Measurements from ENCODE around the gene ZCCHC14. TPM values are rescaled to one million over a fixed set of nuclear protein-coding genes. Genes with fewer than 3 reads are reported as not detected.

Gene ZCCHC14
- total and polyA plus RNA-seq, 2 of the 13 experiments (the other 11 are each of a cell fraction or from before 2014, with no cell fraction given): 12.4 to 12.5 TPM

DNA sequence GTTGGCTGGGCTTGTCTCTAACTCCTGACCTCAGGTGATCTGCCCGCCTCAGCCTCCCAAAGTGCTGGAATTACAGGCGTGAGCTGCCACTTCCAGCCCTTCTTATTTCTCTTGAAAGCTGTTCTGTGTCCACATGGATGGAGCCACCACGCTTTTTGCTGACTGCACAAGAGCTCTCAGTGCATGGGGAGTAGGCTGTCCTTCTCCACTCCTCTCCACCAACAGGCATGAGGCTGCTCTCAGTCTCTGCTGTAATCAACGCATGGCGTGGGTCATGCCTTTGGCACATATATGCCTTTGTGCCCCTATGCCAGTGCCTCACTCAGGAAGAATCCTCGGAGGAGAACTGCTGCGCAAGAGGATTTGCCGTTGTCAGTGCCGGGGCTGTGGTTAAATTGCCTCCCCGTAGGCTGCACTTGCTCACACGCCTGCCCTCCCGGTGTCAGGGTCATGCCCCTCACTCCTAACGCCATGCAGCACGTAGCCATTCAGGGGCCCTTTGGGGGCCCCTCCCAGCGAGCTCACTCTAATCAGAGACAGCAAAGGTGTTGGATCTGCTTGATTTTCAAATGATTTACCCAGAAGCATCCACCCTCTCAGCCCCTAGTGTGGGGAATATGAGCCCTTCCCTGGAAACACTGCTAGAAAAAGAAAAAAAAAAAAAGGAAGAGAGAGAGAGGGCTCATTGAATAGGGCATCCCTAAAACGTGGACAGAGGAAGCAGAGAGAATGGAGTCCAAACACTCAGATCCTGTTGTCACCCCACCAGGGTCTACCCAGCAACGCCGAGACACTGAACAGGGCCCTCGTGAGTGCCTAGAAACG, 47.5 kb upstream of the ZCCHC14 start:
- Histone ChIP-seq H3K4me2 (ENCODE audit: low read depth, low read length) (peak overlapping the region; percentile 86), H3K27me3 (ENCODE audit: control insufficient read depth in 1 of 2, insufficient read depth in 2 of 2, low read length in 2 of 2) (peaks cover 7 to 50% of the 10 kb centered on the region in 2 experiments), H2AFZ (ENCODE audit: low read length) (peak overlapping the region; percentile 36), H3K9ac (ENCODE audit: insufficient read depth, low read depth, low read length) (peak overlapping the region; percentile 31; the same call in 1 of the 2 replicates), H4K20me1 (ENCODE audit: insufficient read depth, low read length) (no peaks in the 10 kb centered on the region), H3K27ac (ENCODE audit: extremely low read length, insufficient read depth, low read length) (no peak overlapping the region), H3K79me2 (ENCODE audit: insufficient read depth, low read length) (no peaks in the 10 kb centered on the region), H3K4me1 (ENCODE audit: insufficient read depth, low read length) (peaks cover 88% of the 10 kb centered on the region), H3K4me3 (replicated peaks in 1 of 3; ENCODE audit: insufficient read depth in 1 of 3, low read depth in 2 of 3, low read length in 3 of 3) (peak overlapping the region in 1 of 3 experiments; percentile 56; a peak in 2 of 6 replicates), H3K36me3 (replicated peaks in 1 of 2; ENCODE audit: control insufficient read depth in 1 of 2, insufficient read depth in 2 of 2, low read length in 2 of 2) (no peaks in the 10 kb centered on the region), H3K9me3 (ENCODE audit: low read length) (peaks cover 2% of the 10 kb centered on the region; the same call in 1 of the 2 replicates)
- FAIRE-seq (no peak), DNase-seq (ENCODE audit: low spot score) (no peak), ATAC-seq (peak; percentile 27)
- CTCF ChIA-PET (ENCODE audit: low intra/inter-chr PET ratio, low total read pairs): no interaction called here
- POLR2A ChIA-PET: no interaction called here
- intact Hi-C loops (cut with micrococcal nuclease; ENCODE audit: unreplicated experiment): no loop called here
- WGBS (ENCODE audit: low lambda C conversion rate): 20% methylated on average over 20 of the region's 20 CpGs
- in situ Hi-C loops (cut with HindIII; ENCODE audit: extremely low pct_ligation_motif_present, low pct_unique_long_range_greater_than_20kb): loop anchor here (5.0 kb wide), 1 partner anchor 48 kb away; the partner anchor contains the start of gene ZCCHC14
- no TSS peak for BruUV-seq (replicated peaks)
- TF ChIP-seq LCORL (IDR thresholded peaks at IDR 0.05) (no peak), LCORL (CRISPR knock-in tag; IDR thresholded peaks at IDR 0.05) (0 out of 2 replicates have a peak, but pooled peaks have one; percentile 43), SCMH1 (CRISPR knock-in tag; IDR thresholded peaks at IDR 0.05; ENCODE audit: borderline replicate concordance) (no peak), ZNF136 (CRISPR knock-in tag; IDR thresholded peaks at IDR 0.05; ENCODE audit: low read depth) (no peak), MAFK (conservative IDR thresholded peaks at IDR 0.05 in 1 of 2, IDR thresholded peaks at IDR 0.05 in 1 of 2; ENCODE audit: low read length in 2 of 2) (peak; percentile 79 to 85), ZZZ3 (CRISPR knock-in tag; IDR thresholded peaks at IDR 0.05; ENCODE audit: borderline replicate concordance) (0 out of 2 replicates have a peak, but pooled peaks have one; percentile 63), ZNF788 (CRISPR knock-in tag; IDR thresholded peaks at IDR 0.05; ENCODE audit: borderline replicate concordance) (no peak; the same call in 1 of the 2 replicates), DMAP1 (CRISPR knock-in tag; IDR thresholded peaks at IDR 0.05) (no peak), ZSCAN25 (CRISPR knock-in tag; IDR thresholded peaks at IDR 0.05) (0 out of 2 replicates have a peak, but pooled peaks have one; percentile 53)
- TF ChIP-seq, protein P1, sequence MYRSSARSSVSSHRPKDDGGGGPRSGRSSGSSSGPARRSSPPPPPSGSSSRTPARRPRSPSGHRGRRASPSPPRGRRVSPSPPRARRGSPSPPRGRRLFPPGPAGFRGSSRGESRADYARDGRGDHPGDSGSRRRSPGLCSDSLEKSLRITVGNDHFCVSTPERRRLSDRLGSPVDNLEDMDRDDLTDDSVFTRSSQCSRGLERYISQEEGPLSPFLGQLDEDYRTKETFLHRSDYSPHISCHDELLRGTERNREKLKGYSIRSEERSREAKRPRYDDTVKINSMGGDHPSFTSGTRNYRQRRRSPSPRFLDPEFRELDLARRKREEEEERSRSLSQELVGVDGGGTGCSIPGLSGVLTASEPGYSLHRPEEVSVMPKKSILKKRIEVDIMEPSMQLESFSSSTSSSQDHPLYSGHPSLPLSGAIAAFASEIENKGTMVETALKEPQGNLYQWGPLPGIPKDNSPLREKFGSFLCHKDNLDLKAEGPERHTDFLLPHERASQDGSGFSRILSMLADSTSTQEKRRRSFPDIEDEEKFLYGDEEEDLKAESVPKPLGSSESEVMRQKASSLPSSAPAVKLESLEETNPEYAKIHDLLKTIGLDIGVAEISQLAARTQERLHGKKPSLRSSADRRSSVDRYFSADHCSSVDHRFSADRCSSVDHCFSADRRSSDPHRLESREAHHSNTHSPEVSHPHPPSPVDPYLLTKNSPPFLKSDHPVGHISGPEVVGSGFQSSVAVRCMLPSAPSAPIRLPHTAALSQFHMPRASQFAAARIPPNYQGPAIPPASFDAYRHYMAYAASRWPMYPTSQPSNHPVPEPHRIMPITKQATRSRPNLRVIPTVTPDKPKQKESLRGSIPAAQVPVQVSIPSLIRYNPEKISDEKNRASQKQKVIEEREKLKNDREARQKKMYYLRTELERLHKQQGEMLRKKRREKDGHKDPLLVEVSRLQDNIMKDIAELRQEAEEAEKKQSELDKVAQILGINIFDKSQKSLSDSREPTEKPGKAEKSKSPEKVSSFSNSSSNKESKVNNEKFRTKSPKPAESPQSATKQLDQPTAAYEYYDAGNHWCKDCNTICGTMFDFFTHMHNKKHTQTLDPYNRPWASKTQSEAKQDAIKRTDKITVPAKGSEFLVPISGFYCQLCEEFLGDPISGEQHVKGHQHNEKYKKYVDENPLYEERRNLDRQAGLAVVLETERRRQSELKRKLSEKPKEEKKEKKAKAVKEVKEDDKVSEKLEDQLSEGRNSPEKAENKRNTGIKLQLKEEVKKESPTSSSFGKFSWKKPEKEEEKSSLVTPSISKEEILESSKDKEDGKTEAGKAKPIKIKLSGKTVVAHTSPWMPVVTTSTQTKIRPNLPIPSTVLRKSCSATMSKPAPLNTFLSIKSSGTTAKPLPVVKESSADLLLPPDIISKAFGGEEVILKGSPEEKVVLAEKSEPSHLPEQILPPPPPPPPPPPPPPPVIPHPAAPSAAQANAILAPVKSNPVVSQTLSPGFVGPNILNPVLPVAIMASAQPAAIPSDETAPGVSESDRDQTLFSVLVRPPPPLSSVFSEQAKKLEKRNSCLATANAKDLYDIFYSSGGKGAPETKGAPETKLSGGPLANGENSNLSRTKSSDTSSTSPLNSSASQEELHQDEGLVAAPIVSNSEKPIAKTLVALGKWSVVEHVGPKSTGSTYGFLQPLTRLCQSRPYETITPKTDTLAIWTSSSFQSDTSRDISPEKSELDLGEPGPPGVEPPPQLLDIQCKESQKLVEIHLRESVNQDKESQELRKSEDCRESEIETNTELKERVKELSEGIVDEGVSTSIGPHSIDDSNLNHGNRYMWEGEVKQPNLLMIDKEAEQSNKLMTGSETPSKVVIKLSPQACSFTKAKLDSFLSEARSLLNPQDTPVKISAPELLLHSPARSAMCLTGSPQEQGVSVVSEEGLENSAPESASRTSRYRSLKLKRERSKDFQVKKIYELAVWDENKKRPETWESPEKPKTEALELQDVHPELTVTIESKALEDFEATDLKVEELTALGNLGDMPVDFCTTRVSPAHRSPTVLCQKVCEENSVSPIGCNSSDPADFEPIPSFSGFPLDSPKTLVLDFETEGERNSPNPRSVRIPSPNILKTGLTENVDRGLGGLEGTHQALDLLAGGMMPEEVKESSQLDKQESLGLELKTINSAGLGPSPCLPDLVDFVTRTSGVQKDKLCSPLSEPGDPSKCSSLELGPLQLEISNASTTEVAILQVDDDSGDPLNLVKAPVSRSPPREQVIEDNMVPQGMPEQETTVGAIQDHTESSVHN (CRISPR knock-in tag; IDR thresholded peaks at IDR 0.05): 0 out of 2 replicates have a peak, but pooled peaks have one; percentile 60
- TF ChIP-seq, protein P2, sequence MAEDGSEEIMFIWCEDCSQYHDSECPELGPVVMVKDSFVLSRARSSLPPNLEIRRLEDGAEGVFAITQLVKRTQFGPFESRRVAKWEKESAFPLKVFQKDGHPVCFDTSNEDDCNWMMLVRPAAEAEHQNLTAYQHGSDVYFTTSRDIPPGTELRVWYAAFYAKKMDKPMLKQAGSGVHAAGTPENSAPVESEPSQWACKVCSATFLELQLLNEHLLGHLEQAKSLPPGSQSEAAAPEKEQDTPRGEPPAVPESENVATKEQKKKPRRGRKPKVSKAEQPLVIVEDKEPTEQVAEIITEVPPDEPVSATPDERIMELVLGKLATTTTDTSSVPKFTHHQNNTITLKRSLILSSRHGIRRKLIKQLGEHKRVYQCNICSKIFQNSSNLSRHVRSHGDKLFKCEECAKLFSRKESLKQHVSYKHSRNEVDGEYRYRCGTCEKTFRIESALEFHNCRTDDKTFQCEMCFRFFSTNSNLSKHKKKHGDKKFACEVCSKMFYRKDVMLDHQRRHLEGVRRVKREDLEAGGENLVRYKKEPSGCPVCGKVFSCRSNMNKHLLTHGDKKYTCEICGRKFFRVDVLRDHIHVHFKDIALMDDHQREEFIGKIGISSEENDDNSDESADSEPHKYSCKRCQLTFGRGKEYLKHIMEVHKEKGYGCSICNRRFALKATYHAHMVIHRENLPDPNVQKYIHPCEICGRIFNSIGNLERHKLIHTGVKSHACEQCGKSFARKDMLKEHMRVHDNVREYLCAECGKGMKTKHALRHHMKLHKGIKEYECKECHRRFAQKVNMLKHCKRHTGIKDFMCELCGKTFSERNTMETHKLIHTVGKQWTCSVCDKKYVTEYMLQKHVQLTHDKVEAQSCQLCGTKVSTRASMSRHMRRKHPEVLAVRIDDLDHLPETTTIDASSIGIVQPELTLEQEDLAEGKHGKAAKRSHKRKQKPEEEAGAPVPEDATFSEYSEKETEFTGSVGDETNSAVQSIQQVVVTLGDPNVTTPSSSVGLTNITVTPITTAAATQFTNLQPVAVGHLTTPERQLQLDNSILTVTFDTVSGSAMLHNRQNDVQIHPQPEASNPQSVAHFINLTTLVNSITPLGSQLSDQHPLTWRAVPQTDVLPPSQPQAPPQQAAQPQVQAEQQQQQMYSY (CRISPR knock-in tag; IDR thresholded peaks at IDR 0.05): peak; percentile 91

Data from HepG2 (cell line).